Esophagus (tissue), 2 donors: ENCODE data around the gene ARIH1. TPM values are rescaled to one million over a fixed set of nuclear protein-coding genes. Genes with fewer than 3 reads are reported as not detected.
"Not testable (repeated sequence)": the region's sequence is repeated elsewhere in the genome, so short reads cannot be mapped to it uniquely, and the experiment has no call there.

Experiments
- H3K27ac ChIP-seq, 2 donors: one replicate each; pipeline ENCODE4 v1.5.1; 2013; ENCODE audit warnings: low read depth in 2 of 2, mild to moderate bottlenecking in 2 of 2, inconsistent platforms in 1 of 2, low read length in 1 of 2, moderate library complexity in 1 of 2
- H3K27me3 ChIP-seq, 2 donors: one replicate each; pipeline ENCODE4 v1.6.1; 2013; ENCODE audit warnings: low read length in 2 of 2, control low read depth in 1 of 2, mild to moderate bottlenecking in 1 of 2; ENCODE audit not compliant: insufficient read depth in 2 of 2, control insufficient read depth in 1 of 2
- H3K36me3 ChIP-seq, 2 donors: one replicate each; pipeline ENCODE4 v1.6.1; 2013; ENCODE audit warnings: low read length in 1 of 2; ENCODE audit not compliant: control insufficient read depth in 2 of 2, insufficient read depth in 2 of 2
- H3K4me1 ChIP-seq, 2 donors: one replicate each; pipeline ENCODE4 v1.6.1; 2013; ENCODE audit warnings: low read length in 1 of 2; ENCODE audit not compliant: control insufficient read depth in 2 of 2, insufficient read depth in 2 of 2
- H3K4me3 ChIP-seq, 2 donors: one replicate each; pipeline ENCODE4 v1.5.1; 2013; ENCODE audit warnings: low read length in 2 of 2, mild to moderate bottlenecking in 2 of 2, low read depth in 1 of 2, moderate library complexity in 1 of 2
- H3K9me3 ChIP-seq, 2 donors: one replicate each; pipeline ENCODE4 v1.6.1; 2013; ENCODE audit warnings: mild to moderate bottlenecking in 2 of 2, low read depth in 1 of 2, low read length in 1 of 2, moderate library complexity in 1 of 2; ENCODE audit not compliant: control insufficient read depth in 2 of 2, insufficient read depth in 1 of 2
- WGBS, 2 donors: extraction: QIAGEN DNeasy Blood & Tissue Kit; methylation state at CpG; one replicate each; pipeline ENCODE4 v1.1.7; 2013; 5-methylcytosine and 5-hydroxymethylcytosine counted together
- polyA plus RNA-seq, 2 donors: library from polyadenylated mRNA; stranded (reverse); fragments of 200-250 nt; gene quantifications; one replicate each; pipeline ENCODE4 v1.2.3, GENCODE V29; 2013
- donor health status: healthy with polysubstance abuse.
- donor health status: Bipolar disorder and iron deficiency.

ARIH1 gene
- polyA plus RNA-seq, 2 donors = 17.5 to 17.6 TPM

- WGBS, 2 donors = 73 to 79% methylated on average over 1 of the region's 1 CpG
- Histone ChIP-seq H3K4me1 (no peaks in the 10 kb centered on the region), H3K4me3 (no peak overlapping the region), H3K36me3 (peaks cover 5 to 8% of the 10 kb centered on the region in 2 donors), H3K9me3 (no peaks in the 10 kb centered on the region), H3K27me3 (no peaks in the 10 kb centered on the region), H3K27ac (no peak overlapping the region)
These were observed 111.4 kb downstream of the ARIH1 start for GRCh38 chr15:72585476-72586058.

- Histone ChIP-seq H3K27me3 (no peaks in the 10 kb centered on the region), H3K9me3 (no peaks in the 10 kb centered on the region), H3K4me1 (no peaks in the 10 kb centered on the region), H3K36me3 (peaks cover 2% of the 10 kb centered on the region in 2 donors), H3K4me3 (no peak overlapping the region), H3K27ac (no peak overlapping the region)
- WGBS, 2 donors = 96 to 98% methylated on average over 3 of the region's 3 CpGs
These were observed 114.0 kb downstream of the ARIH1 start for GRCh38 chr15:72588096-72588495.

GRCh38 chr15:72590427-72590826 is 116.3 kb downstream of the ARIH1 start:
- Histone ChIP-seq H3K4me3 (no peak overlapping the region), H3K4me1 (no peaks in the 10 kb centered on the region), H3K27me3 (no peaks in the 10 kb centered on the region), H3K36me3 (no peaks in the 10 kb centered on the region), H3K9me3 (no peaks in the 10 kb centered on the region), H3K27ac (no peak overlapping the region)
- 98 to 100% methylated on average over 1 of the region's 1 CpG for WGBS, 2 donors

- no peaks in the 10 kb centered on the region for H3K27me3 ChIP-seq
- H3K9me3 ChIP-seq = no peaks in the 10 kb centered on the region
- WGBS, 2 donors = 57 to 68% methylated on average over 1 of the region's 1 CpG
- no peaks in the 10 kb centered on the region for H3K36me3 ChIP-seq
- H3K27ac ChIP-seq = no peak overlapping the region
- no peaks in the 10 kb centered on the region for H3K4me1 ChIP-seq
- no peak overlapping the region for H3K4me3 ChIP-seq
These were observed 117.2 kb downstream of the ARIH1 start for GRCh38 chr15:72591361-72591760.

DNA sequence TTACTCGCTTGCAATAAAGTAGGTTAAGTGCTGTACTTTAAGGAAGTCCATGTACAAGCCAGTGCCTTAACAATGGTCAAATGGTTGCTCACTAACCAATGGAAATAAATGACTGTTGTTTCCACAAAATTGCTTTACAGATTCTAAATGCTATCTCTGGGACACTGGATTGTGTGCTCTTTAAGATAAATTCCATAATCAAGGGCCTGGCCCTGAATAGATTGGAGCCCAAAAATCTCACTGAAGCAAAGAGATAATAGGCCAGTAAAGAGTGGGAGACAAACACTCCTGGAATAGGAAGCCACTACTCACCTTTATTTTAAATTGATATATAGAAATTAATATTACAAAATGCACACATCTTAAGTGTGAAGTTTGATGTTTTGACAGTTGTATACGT is 118.0 kb downstream of the ARIH1 start:
- WGBS, 2 donors = 88% methylated on average over 2 of the region's 2 CpGs
- Histone ChIP-seq H3K4me1 (no peaks in the 10 kb centered on the region), H3K27ac (no peak overlapping the region), H3K4me3 (no peak overlapping the region), H3K27me3 (no peaks in the 10 kb centered on the region), H3K9me3 (no peaks in the 10 kb centered on the region), H3K36me3 (no peaks in the 10 kb centered on the region)

DNA sequence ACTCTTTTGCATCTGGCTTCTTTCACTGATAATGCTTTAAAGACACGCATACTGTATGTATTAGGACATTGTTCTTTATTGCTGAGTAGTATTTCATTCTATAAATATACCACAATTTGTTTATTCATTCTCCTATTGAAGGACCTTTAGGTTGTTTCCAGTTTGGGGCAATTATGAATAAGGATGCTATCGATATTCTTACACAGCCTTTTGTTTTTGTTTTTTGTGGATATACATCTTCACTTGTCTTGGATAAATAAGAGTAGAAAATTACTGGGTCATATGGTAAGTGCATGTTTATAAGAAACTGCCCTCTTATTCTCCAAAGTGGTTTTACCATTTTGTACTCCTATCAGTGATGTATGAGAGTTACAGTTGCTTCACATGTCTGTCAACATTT is 118.5 kb downstream of the ARIH1 start:
- WGBS, 2 donors = 88 to 90% methylated on average over 2 of the region's 2 CpGs

GRCh38 chr15:72593838-72594237 is 119.7 kb downstream of the ARIH1 start:
- Histone ChIP-seq H3K9me3 (no peaks in the 10 kb centered on the region), H3K27ac (no peak overlapping the region), H3K4me3 (no peak overlapping the region), H3K4me1 (no peaks in the 10 kb centered on the region), H3K27me3 (no peaks in the 10 kb centered on the region), H3K36me3 (no peaks in the 10 kb centered on the region)
- 97% methylated on average over 4 of the region's 4 CpGs for WGBS, 2 donors

More for the DNA sequence above, 118.5 kb downstream of the ARIH1 start:
- Histone ChIP-seq H3K36me3 (no peaks in the 10 kb centered on the region), H3K9me3 (no peaks in the 10 kb centered on the region), H3K27me3 (no peaks in the 10 kb centered on the region), H3K4me1 (no peaks in the 10 kb centered on the region), H3K4me3 (no peak overlapping the region), H3K27ac (no peak overlapping the region)

- 13 to 14% methylated on average over 2 of the region's 2 CpGs for WGBS, 2 donors
- Histone ChIP-seq H3K36me3 (no peaks in the 10 kb centered on the region), H3K4me3 (no peak overlapping the region), H3K4me1 (no peaks in the 10 kb centered on the region), H3K27ac (no peak overlapping the region), H3K27me3 (no peaks in the 10 kb centered on the region), H3K9me3 (no peaks in the 10 kb centered on the region)
These were observed 125.8 kb downstream of the ARIH1 start for GRCh38 chr15:72599855-72600464.

- Histone ChIP-seq H3K27me3 (no peaks in the 10 kb centered on the region), H3K4me1 (no peaks in the 10 kb centered on the region), H3K9me3 (no peaks in the 10 kb centered on the region), H3K27ac (no peak overlapping the region), H3K4me3 (no peak overlapping the region), H3K36me3 (no peaks in the 10 kb centered on the region)
- WGBS, 2 donors = 91 to 93% methylated on average over 4 of the region's 4 CpGs
These were observed 130.7 kb downstream of the ARIH1 start for GRCh38 chr15:72604794-72605193.

GRCh38 chr15:72608084-72608483 is 134.0 kb downstream of the ARIH1 start:
- H3K36me3 ChIP-seq = not testable (repeated sequence)

More at GRCh38 chr15:72608084-72608483, 134.0 kb downstream of the ARIH1 start:
- H3K27ac ChIP-seq, H3K4me1 ChIP-seq, H3K9me3 ChIP-seq, H3K4me3 ChIP-seq, H3K27me3 ChIP-seq: not testable (repeated sequence)
- 93 to 96% methylated on average over 3 of the region's 3 CpGs for WGBS, 2 donors
